GF-D8 (cell line): ENCODE data around the gene ZNF513.
"Not testable (repeated sequence)": the region's sequence is repeated elsewhere in the genome, so short reads cannot be mapped to it uniquely, and the experiment has no call there.

Experiments
- DNase-seq: peaks from one replicate; lab custom pipeline; 2025; lab: John Stamatoyannopoulos, UW

Gene ZNF513

GRCh38 chr2:27356056-27356381 lies 24.5 kb downstream of the ZNF513 start:
- DNase-seq, result peak; percentile 70

- no peak for DNase-seq
These were observed 26.0 kb downstream of the ZNF513 start for GRCh38 chr2:27354597-27354927.

GRCh38 chr2:27353762-27354596 lies 26.6 kb downstream of the ZNF513 start:
- DNase-seq, result peak; percentile 48

DNA sequence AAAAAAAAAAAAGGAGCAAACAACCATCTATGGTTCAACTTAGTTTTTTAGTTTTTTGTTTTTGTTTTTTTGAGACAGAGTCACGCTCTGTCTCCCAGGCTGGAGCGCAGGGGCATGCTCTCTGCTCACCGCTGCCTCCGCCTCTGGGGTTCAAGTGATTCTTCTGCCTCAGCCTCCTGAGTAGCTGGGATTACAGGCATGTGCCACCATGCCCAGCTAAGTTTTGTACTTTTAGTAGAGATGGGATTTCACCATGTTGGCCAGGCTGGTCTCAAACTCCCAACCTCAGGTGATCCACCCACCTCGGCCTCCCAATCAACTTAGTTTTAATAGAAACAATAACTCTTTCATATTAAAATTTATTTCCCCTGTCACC lies 27.2 kb downstream of the ZNF513 start:
- not testable (repeated sequence) for DNase-seq

GRCh38 chr2:27351802-27352598 lies 28.5 kb downstream of the ZNF513 start:
- DNase-seq, result no peak

DNA sequence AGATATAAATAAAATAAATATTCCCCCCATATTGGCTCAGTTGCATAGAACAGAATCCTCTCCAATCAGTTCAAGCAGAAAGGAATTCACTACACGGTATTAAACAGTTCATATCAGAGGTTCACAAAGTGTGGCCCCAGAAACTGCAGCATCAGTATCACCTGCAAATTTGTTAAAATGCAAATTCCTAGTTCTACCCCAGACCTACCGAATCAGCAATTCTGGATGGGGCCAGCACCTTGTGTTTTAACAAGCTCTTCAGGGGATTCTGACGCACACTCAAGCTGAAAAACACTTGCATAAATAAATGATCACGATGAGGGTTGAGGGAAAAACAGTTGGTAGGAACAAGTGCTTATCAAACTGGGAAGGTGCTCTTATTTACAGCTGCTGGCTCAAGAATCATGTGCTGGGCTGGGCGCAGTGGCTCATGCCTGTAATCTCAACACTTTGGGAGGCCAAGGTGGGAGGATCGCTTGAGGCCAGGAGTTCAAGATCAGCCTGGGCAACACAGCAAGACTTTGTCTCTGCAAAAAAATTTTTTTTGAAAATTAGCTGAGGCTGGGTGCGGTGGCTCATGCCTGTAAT lies 30.3 kb downstream of the ZNF513 start:
- DNase-seq, result no peak

GRCh38 chr2:27347641-27348040 lies 32.9 kb downstream of the ZNF513 start:
- DNase-seq, result no peak

GRCh38 chr2:27336173-27336572 lies 44.4 kb downstream of the ZNF513 start:
- DNase-seq, result no peak

DNA sequence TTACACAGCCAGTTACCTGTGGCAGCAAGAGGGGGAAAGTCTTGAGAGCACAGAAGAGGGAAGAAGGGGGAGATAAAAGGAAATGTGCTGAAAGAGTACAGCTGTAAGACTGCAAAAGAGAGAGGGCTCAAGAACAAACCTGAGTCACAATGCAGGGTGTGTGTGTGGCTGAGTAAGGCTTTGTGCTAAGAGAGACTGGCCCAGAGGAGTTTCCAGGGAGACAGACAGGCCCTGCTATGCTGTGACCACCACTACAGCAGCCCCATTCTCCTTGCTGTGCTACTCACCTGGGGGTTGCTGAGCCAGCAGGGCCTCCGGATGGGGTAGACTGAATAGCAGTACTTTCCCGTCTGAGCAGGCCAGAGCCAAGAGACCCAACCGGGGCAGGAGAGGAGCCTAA lies 45.2 kb downstream of the ZNF513 start:
- DNase-seq, result no peak
